ENCODE measurements around the gene DCDC1.

DNA sequence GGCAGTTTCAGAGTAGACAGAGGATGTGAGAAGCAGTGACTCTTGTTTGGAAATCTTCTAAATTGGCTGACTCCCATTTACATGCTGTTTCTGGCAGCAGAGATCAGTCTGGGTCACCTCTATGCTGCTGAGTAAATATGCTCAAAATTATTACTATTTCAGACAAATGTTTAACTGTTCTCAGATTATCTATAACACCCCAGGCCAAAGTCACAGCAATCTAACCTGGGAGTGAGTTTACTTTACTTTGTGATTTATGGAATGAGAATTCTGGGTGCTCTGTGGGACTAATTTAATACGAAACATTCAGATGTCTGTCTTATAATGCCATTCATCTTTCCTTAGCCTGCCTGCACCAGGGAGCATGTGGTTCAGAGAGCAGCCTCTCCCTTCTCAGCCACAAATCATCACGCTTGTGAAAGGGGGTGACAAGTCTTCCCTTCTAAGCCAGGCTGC lies 500.9 kb downstream of the DCDC1 start:
- TF ChIP-seq, protein P1, sequence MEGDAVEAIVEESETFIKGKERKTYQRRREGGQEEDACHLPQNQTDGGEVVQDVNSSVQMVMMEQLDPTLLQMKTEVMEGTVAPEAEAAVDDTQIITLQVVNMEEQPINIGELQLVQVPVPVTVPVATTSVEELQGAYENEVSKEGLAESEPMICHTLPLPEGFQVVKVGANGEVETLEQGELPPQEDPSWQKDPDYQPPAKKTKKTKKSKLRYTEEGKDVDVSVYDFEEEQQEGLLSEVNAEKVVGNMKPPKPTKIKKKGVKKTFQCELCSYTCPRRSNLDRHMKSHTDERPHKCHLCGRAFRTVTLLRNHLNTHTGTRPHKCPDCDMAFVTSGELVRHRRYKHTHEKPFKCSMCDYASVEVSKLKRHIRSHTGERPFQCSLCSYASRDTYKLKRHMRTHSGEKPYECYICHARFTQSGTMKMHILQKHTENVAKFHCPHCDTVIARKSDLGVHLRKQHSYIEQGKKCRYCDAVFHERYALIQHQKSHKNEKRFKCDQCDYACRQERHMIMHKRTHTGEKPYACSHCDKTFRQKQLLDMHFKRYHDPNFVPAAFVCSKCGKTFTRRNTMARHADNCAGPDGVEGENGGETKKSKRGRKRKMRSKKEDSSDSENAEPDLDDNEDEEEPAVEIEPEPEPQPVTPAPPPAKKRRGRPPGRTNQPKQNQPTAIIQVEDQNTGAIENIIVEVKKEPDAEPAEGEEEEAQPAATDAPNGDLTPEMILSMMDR (IDR thresholded peaks at IDR 0.05), result no peak
- TF ChIP-seq POLR2A (IDR thresholded peaks at IDR 0.05), result no peak
- no peak for TF ChIP-seq EP300 (IDR thresholded peaks at IDR 0.05)
